Activated T-helper 2 cell treated with anti-CD3 and anti-CD28 coated beads, Interferon-gamma antibody, Interleukin-2, Interleukin-4, amounts not matched to agents 10 μg/mL and 5 μg/mL and 100 μg/mL, durations not matched to agents 14 hours and 24 hours and 36 hours (primary cell): ENCODE data around the gene ECSCR. TPM values are rescaled to one million over a fixed set of nuclear protein-coding genes. Genes with fewer than 3 reads are reported as not detected.
A peak's percentile ranks its signal among the peaks of the same experiment; 100 is the strongest.
"Not testable (repeated sequence)": the region's sequence is repeated elsewhere in the genome, so short reads cannot be mapped to it uniquely, and the experiment has no call there.

Experiments
- DNase-seq: peaks from one replicate; pipeline ENCODE4 v3.0.0; 2021; ENCODE audit warnings: low spot score
- H3K27ac Mint-ChIP-seq: one replicate; pipeline ENCODE4 v1.8.0; 2021; ENCODE audit warnings: mixed read lengths
- H3K27me3 Mint-ChIP-seq: one replicate; pipeline ENCODE4 v1.8.0; 2021; ENCODE audit warnings: low read depth, mixed read lengths
- H3K36me3 Mint-ChIP-seq: one replicate; pipeline ENCODE4 v1.8.0; 2021; ENCODE audit warnings: low read depth, mixed read lengths
- H3K4me1 Mint-ChIP-seq: one replicate; pipeline ENCODE4 v1.8.0; 2021; ENCODE audit warnings: low read depth, mixed read lengths
- H3K4me3 Mint-ChIP-seq: one replicate; pipeline ENCODE4 v1.8.0; 2021; ENCODE audit warnings: low read depth, mild to moderate bottlenecking, moderate library complexity, mixed read lengths
- H3K9me3 Mint-ChIP-seq: one replicate; pipeline ENCODE4 v1.8.0; 2021; ENCODE audit warnings: mixed read lengths
- intact Hi-C: fragments of 100-400 bp; cut with micrococcal nuclease; formaldehyde crosslinking; loops from one replicate; pipeline ENCODE4 v1.15.1; 2023
- total RNA-seq: library from RNA; stranded (reverse); gene quantifications from 2 replicates; pipeline ENCODE4 v1.2.3, GENCODE V29; 2022

The ECSCR gene
- total RNA-seq, 1 donor from 2014 or later, result 1.0 TPM

DNA sequence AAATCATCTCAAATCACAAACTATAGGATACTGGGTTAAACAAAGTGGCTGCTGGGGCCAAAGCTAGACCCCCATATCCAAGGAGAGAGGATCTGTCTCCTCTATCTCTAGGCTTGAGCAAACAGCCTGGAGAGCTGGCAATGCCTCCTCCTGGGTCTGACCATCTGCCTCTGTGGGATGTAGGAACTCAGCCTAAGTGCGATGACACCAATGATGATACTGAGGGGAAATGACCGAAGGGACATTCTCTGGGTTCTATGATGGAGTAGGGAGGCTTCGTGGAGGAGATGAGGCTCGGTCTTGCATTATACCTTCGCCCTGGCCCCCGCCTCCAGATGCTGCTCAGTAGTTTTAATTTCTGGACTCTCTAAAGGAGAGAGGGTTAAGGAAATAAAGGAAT is 49.4 kb downstream of the ECSCR start:
- Mint-ChIP-seq H3K4me1 (peaks cover 50% of the 10 kb centered on the region), H3K27me3 (no peaks in the 10 kb centered on the region)
- intact Hi-C loops, result loop anchor here (10.0 kb wide), 2 partner anchors 222 to 352 kb away; no protein-coding TSS in a partner anchor

DNA sequence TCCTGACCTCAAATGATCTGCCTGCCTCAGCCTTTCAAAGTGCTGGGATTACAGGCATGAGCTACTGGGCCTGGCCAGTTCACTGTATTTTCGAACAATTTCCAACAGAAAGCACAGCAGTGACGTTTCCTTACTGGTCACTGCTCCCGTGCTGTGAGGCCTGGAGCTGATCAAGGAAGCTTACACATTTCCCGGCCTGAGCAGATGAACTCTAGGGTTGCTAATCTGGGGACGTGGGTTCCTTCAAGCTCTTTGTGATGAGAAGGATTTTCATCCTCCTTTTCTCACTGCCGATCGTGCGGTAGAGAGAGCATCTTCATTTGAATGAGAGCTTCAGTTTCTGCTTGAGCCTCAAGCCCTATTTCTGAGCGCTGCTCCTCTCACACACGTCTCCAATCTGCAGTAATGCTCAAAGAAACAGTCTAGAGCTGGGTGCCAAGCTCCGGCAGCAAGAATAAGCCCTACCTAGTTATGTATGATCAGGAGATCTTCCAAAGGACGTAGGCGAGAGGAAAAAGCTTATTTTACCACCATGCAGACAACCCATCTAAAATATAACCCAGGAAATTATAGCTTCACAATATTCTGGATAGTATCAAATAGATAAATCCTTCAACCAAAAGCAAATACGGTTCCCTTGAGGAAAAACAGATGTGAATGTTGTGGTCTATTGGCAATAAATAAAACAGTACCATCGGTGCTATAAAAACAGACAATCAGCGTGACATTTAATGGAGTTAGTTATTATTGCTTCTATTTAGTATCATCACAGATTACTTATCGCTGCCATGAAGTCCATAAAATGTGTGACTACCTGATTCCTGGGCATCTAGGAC is 51.3 kb downstream of the ECSCR start:
- no peaks in the 10 kb centered on the region for H3K27me3 Mint-ChIP-seq
- intact Hi-C loops, result loop anchor here (10.0 kb wide), 2 partner anchors 224 to 354 kb away; no protein-coding TSS in a partner anchor
- peaks cover 37% of the 10 kb centered on the region for H3K36me3 Mint-ChIP-seq
- no peak overlapping the region for H3K4me3 Mint-ChIP-seq
- H3K9me3 Mint-ChIP-seq, result no peaks in the 10 kb centered on the region
- no peak for DNase-seq
- peaks cover 49% of the 10 kb centered on the region for H3K4me1 Mint-ChIP-seq
- no peak overlapping the region for H3K27ac Mint-ChIP-seq

More for the DNA sequence above, 49.4 kb downstream of the ECSCR start:
- no peaks in the 10 kb centered on the region for H3K9me3 Mint-ChIP-seq
- peak overlapping the region; percentile 97 for H3K27ac Mint-ChIP-seq
- no peak overlapping the region for H3K4me3 Mint-ChIP-seq
- peaks cover 42% of the 10 kb centered on the region for H3K36me3 Mint-ChIP-seq
- no peak for DNase-seq

DNA sequence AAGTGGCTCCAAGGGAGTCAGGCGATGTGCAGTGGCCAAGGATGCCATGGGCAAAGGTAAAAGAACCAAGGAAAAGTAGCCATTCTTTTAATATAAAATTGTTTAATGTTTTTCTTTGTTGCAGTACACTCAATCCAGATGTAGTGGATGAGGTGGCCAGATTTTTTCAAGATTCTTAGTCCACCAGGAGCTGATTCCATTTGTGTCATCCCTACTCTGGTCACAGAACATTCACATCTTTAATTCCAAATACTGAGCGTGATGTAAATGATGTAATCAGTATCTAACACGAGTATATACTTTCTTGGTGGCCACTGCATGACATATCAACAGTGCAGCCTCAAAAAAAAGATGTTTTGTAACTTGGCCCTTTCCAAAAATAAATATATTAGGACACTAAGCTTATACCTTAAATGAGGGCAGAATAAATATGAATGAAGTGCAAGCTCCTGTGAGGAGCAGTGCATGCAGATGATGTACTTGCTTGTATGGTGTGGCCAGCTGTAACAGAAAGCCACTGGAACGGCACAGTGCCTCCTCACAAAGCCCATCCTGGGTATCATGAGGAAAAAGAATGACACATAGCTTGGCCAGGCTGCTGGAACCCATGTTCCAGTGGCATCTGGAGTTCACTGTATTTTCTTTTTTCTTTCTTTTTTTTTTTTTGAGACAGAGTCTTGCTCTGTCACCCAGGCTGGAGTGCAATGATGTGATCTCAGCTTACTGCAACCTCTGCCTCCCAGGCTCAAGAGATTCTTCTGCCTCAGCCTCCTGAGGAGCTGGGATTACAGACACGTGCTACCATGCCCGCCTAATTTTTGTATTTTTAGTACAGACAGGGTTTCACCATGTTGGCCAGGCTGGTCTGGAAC is 52.2 kb downstream of the ECSCR start:
- DNase-seq, result no peak
- no peak overlapping the region for H3K4me3 Mint-ChIP-seq
- intact Hi-C loops, result loop anchor here (10.0 kb wide), 2 partner anchors 224 to 354 kb away; no protein-coding TSS in a partner anchor
- H3K9me3 Mint-ChIP-seq, result no peaks in the 10 kb centered on the region
- no peak overlapping the region for H3K27ac Mint-ChIP-seq
- H3K27me3 Mint-ChIP-seq, result no peaks in the 10 kb centered on the region
- peaks cover 34% of the 10 kb centered on the region for H3K36me3 Mint-ChIP-seq
- H3K4me1 Mint-ChIP-seq, result peaks cover 40% of the 10 kb centered on the region

DNA sequence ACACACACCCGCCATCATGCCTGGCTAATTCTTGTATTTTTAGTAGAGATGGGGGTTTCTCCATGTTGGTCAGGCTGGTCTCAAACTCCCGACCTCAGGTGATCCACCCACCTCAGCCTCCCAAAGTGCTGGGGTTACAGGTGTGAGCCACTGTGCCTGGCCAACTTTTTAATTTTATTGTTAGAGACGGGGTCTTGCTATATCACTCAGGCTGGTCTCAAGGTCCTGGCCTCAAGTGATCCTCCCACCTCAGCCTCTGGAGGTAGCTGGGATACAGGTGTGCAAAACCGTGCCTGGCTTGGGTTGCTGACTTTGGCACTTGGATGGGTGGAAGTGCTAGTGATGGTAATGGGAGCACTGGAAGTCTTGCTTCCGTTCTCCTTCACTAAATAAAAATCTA is 53.4 kb downstream of the ECSCR start:
- Mint-ChIP-seq H3K36me3 (peaks cover 34% of the 10 kb centered on the region), H3K4me1 (peaks cover 34% of the 10 kb centered on the region)
- H3K9me3 Mint-ChIP-seq, DNase-seq, H3K27ac Mint-ChIP-seq, H3K4me3 Mint-ChIP-seq, intact Hi-C loops, H3K27me3 Mint-ChIP-seq: not testable (repeated sequence)

DNA sequence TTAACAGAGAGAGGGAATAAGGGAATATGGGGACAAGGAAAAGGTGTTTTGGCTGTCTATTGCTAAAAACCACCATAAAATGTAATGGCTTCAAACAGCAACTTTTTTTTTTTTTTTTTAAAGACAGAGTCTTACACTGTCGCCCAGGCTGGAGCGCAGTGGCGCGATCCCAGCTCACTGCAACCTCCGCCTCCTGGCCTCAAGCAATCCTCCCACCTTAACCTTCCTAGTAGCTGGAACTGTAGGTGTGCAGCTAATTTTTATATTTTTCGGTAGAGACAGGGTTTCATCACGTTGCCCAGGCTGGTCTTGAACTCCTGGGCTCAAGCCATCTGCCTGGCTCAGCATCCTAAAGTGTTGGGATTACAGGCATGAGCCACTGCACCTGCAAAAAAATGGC is 54.4 kb downstream of the ECSCR start:
- DNase-seq, result no peak
- no peak overlapping the region for H3K4me3 Mint-ChIP-seq
- peaks cover 29% of the 10 kb centered on the region for H3K4me1 Mint-ChIP-seq
- no peaks in the 10 kb centered on the region for H3K27me3 Mint-ChIP-seq
- peaks cover 26% of the 10 kb centered on the region for H3K36me3 Mint-ChIP-seq
- H3K27ac Mint-ChIP-seq, result no peak overlapping the region
- intact Hi-C loops, result no loop called here
- H3K9me3 Mint-ChIP-seq, result no peaks in the 10 kb centered on the region

DNA sequence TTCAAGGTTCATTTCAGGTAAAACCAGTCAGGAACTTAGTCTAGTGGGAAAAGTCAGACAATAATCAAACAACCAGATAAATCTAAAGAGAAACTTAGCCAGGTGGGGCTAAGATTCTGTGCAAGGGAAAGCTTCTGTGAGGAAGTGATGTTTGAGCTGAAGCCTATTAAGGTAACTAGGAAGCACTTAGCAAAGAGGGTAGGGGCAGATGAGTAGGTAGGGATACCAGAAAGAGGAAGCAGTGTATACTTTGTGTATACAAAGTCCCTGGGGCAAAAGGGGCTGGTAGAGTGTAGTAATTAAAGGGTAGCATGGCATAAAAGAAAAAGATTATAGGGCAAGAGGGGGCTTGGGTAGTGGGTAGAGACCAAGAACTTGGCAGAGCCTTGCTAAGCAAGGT is 55.0 kb downstream of the ECSCR start:
- Mint-ChIP-seq H3K36me3 (peaks cover 19% of the 10 kb centered on the region), H3K27ac (peak overlapping the region; percentile 9), H3K9me3 (no peaks in the 10 kb centered on the region), H3K27me3 (no peaks in the 10 kb centered on the region), H3K4me3 (no peak overlapping the region), H3K4me1 (peaks cover 29% of the 10 kb centered on the region)
- intact Hi-C loops, result no loop called here
- DNase-seq, result no peak

DNA sequence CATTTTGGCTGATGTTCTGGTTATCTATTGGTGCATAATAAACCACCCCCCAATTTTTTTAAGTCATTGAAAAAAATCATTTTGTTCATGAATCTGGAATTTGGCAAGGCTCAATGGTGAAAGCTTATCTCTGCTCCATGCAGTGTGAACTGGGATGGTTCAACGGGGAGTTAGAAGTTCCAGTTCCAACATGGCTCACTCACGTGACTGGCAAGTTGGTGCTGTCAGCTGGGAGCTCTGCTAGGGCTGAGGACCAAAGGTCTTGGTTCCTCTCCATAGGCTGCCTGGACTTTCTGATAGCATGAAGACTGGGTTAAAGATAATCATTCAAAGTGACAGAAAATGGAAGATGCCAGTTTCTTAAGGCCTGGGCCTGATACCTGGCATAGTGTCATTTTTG is 55.6 kb downstream of the ECSCR start:
- no peaks in the 10 kb centered on the region for H3K9me3 Mint-ChIP-seq
- H3K36me3 Mint-ChIP-seq, result peaks cover 17% of the 10 kb centered on the region
- H3K4me1 Mint-ChIP-seq, result peaks cover 29% of the 10 kb centered on the region
- DNase-seq, result no peak
- H3K27ac Mint-ChIP-seq, result no peak overlapping the region
- no peak overlapping the region for H3K4me3 Mint-ChIP-seq
- no peaks in the 10 kb centered on the region for H3K27me3 Mint-ChIP-seq
- intact Hi-C loops, result no loop called here

DNA sequence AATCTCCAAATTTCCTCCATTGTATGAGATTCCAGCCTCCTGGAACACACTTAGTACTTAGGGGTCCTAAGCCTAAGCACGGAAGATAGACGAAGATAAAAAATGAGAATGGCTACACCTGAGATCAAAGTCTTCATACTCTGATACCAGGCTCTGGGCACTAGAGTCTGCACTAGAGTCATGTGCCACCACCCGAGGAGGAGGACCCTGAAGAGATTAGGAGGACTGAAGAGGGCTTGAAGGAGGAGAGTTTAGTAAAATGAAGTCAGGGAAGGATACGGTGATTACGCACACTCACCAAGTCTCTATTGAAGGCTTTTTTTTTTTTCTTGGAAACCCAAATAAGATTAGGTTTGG is 58.1 kb downstream of the ECSCR start:
- peak overlapping the region; percentile 100 for H3K27ac Mint-ChIP-seq
- peak overlapping the region; percentile 92 for H3K4me3 Mint-ChIP-seq
- intact Hi-C loops, result loop anchor here (1.0 kb wide), 3 partner anchors 10 to 157 kb away; partner anchors contain the start of gene UBE2D2
- DNase-seq, result no peak
- H3K27me3 Mint-ChIP-seq, result no peaks in the 10 kb centered on the region
- peaks cover 28% of the 10 kb centered on the region for H3K4me1 Mint-ChIP-seq
- peaks cover 12% of the 10 kb centered on the region for H3K36me3 Mint-ChIP-seq
- no peaks in the 10 kb centered on the region for H3K9me3 Mint-ChIP-seq

DNA sequence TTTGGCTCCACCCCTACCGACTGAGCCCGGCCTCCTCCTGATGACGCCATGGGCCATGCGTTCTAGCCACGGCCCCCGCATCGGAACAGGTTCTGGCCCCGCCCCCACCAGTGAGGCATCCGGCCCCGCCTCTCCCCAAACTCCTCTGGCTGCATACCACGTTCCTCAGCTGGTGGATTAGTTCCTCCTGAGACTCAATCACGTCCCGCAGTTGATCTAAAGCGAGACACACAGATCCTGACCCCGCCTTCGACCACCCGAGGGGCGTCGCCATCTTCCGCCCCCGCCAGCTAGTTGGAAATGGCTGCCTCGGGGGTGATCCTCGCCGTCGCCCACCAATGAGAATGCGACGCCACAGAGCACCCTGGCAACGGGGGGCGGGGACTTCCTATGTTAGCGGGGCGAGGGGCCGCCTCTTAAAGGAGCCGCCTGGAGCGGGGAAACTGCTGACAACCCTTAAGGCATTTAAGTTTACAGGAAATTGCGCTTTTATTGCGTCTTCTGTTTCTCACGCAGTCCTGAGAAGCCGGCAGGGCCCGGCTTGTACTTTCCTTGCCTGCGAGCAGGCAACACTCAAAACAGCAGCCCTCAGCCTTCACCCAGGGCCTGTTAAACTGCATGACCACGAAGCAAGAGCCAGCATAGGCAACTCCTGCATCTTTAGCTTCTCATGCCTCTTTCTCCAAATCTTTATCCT is 58.6 kb downstream of the ECSCR start, which contains the start of gene SPATA24:
Gene SPATA24 (minus strand): TSS at position 303 of the 697 bp plus-strand sequence. CDS start 29 bp downstream, at position 274.
- H3K9me3 Mint-ChIP-seq, result no peaks in the 10 kb centered on the region
- peak; percentile 98 for DNase-seq
- H3K27ac Mint-ChIP-seq, result peak within 1 kb of the TSS; percentile 100
- peak within 1 kb of the TSS; percentile 92 for H3K4me3 Mint-ChIP-seq
- no peaks in the 10 kb centered on the region for H3K27me3 Mint-ChIP-seq
- H3K36me3 Mint-ChIP-seq, result peaks cover 16% of the 10 kb centered on the region
- intact Hi-C loops, result loop anchor here (1.0 kb wide), 3 partner anchors 10 to 157 kb away; partner anchors contain the start of gene UBE2D2
- H3K4me1 Mint-ChIP-seq, result peaks cover 31% of the 10 kb centered on the region

DNA sequence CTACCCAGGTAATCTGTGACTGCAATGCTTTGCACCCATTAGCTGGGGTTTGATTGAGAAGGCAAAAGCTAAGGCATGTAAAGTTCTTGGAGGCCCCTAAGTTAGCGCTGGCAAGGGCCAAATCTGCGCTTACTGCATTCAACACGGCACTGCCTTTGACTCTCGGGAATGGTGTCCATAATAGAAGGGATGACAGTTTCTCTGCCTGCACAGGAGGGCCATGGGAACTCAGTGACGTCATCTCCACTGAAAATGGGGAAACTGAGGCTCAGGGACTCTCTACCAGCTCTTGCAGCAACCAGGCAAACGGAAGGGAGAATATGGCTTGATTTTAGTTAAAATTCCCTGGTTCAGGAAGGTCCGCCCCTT is 59.1 kb downstream of the ECSCR start:
- Mint-ChIP-seq H3K4me3 (peak overlapping the region; percentile 92), H3K36me3 (peaks cover 16% of the 10 kb centered on the region), H3K4me1 (peaks cover 31% of the 10 kb centered on the region), H3K27me3 (no peaks in the 10 kb centered on the region), H3K9me3 (no peaks in the 10 kb centered on the region), H3K27ac (peak overlapping the region; percentile 100)
- no peak for DNase-seq
- intact Hi-C loops, result no loop called here

DNA sequence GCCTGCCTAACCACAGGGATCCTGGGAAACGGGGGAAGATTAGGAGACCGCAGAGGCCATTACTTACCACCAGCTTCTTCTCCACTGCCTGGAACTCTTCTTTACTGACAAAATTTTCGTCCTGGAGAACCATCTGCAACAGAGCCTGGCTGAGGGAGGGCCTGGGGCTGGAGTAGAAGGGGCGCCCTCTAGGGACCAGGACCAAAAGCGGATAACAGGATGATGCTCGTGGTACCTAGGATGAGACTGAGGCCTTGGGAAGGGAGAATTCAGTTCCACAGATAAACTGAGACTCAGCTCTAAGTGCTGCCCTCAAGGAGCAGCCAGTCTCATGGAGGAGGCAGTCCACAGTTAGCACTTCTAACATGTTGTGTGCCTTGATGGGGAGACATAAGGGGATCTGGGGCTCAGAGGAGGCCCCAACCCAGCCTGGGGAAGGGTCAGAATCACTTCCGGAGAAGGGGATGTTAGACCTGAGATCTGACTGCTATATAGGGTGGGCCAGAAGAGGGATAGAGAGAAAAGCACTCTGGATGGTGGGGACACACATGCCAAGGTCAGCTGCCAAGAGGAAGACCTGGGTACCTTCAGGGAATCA is 59.9 kb downstream of the ECSCR start:
- H3K27me3 Mint-ChIP-seq, result no peaks in the 10 kb centered on the region
- intact Hi-C loops, result no loop called here

DNA sequence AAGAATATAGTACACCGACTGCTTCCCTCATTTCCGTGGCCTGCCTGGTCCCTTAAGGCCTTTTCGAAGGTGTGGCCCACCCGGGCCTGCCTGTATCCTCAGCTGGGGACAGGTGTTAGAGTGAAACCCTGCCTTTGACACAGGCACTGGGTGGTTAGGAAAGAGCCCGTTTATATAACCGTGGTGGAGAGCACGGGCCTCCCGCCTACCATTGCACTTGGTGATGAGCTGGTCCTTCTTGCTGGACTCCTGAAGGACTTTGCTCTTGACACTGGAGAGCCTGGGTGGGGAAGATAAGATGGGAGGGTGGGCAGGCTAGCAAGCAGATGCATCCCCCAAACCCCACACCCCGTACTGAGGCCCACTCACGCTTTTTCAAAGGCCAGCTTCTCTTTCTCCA is 61.0 kb downstream of the ECSCR start:
- Mint-ChIP-seq H3K36me3 (peaks cover 25% of the 10 kb centered on the region), H3K27ac (no peak overlapping the region), H3K4me3 (no peak overlapping the region), H3K27me3 (no peaks in the 10 kb centered on the region), H3K9me3 (no peaks in the 10 kb centered on the region), H3K4me1 (peaks cover 31% of the 10 kb centered on the region)
- DNase-seq, result no peak
- intact Hi-C loops, result no loop called here

More for the DNA sequence above, 59.9 kb downstream of the ECSCR start:
- peaks cover 31% of the 10 kb centered on the region for H3K4me1 Mint-ChIP-seq
- H3K4me3 Mint-ChIP-seq, result peak overlapping the region; percentile 92
- H3K9me3 Mint-ChIP-seq, result no peaks in the 10 kb centered on the region
- DNase-seq, result no peak
- H3K36me3 Mint-ChIP-seq, result peaks cover 18% of the 10 kb centered on the region
- peak overlapping the region; percentile 100 for H3K27ac Mint-ChIP-seq
